Choroid plexus epithelial cell (primary cell): Measurements from ENCODE around the gene CDH22.

Experiments used
- DNase-seq: peaks from one replicate; pipeline ENCODE4 v3.0.0-alpha.2; 2010; ENCODE audit warnings: low read depth
- H3K4me3 ChIP-seq: 2 replicates; pipeline ENCODE4 v1.5.1; 2011; ENCODE audit warnings: low read depth, mild to moderate bottlenecking, control low read depth, low read length, moderate library complexity
- CTCF ChIP-seq: conservative IDR thresholded peaks from 2 replicates; pipeline ENCODE4 v1.5.1; 2011; ENCODE audit warnings: low read depth, mild to moderate bottlenecking, control low read depth, inconsistent platforms, low read length, moderate library complexity

Gene CDH22

GRCh38 chr20:46305331-46305972, 2.8 kb downstream of the CDH22 start:
- no peak for DNase-seq
- no peak for TF ChIP-seq CTCF
- H3K4me3 ChIP-seq, result no peak overlapping the region

GRCh38 chr20:46304852-46305251, 3.4 kb downstream of the CDH22 start:
- DNase-seq, result no peak
- H3K4me3 ChIP-seq, result no peak overlapping the region
- TF ChIP-seq CTCF, result no peak

GRCh38 chr20:46304361-46304760, 3.9 kb downstream of the CDH22 start:
- no peak for DNase-seq
- H3K4me3 ChIP-seq, result no peak overlapping the region
- TF ChIP-seq CTCF, result no peak

GRCh38 chr20:46303176-46303956, 4.9 kb downstream of the CDH22 start:
- no peak overlapping the region for H3K4me3 ChIP-seq
- no peak for DNase-seq
- TF ChIP-seq CTCF, result no peak

- TF ChIP-seq CTCF, result no peak
- no peak for DNase-seq
- H3K4me3 ChIP-seq, result no peak overlapping the region
These were observed 6.2 kb downstream of the CDH22 start for GRCh38 chr20:46302106-46302505.

- no peak overlapping the region for H3K4me3 ChIP-seq
- no peak for TF ChIP-seq CTCF
These were observed 8.0 kb downstream of the CDH22 start for GRCh38 chr20:46300281-46300680.

GRCh38 chr20:46299078-46299477, 9.2 kb downstream of the CDH22 start:
- no peak overlapping the region for H3K4me3 ChIP-seq
- TF ChIP-seq CTCF, result no peak
- DNase-seq, result no peak

More at GRCh38 chr20:46300281-46300680, 8.0 kb downstream of the CDH22 start:
- DNase-seq, result no peak
